IPS DF 19.7 (cell line): Measurements from ENCODE around the gene WFIKKN2.

Source experiments
- DNase-seq: peaks from one replicate; pipeline ENCODE4 v3.0.0-alpha.2; 2013; ENCODE audit warnings: low read depth, low spot score

Gene WFIKKN2

DNA sequence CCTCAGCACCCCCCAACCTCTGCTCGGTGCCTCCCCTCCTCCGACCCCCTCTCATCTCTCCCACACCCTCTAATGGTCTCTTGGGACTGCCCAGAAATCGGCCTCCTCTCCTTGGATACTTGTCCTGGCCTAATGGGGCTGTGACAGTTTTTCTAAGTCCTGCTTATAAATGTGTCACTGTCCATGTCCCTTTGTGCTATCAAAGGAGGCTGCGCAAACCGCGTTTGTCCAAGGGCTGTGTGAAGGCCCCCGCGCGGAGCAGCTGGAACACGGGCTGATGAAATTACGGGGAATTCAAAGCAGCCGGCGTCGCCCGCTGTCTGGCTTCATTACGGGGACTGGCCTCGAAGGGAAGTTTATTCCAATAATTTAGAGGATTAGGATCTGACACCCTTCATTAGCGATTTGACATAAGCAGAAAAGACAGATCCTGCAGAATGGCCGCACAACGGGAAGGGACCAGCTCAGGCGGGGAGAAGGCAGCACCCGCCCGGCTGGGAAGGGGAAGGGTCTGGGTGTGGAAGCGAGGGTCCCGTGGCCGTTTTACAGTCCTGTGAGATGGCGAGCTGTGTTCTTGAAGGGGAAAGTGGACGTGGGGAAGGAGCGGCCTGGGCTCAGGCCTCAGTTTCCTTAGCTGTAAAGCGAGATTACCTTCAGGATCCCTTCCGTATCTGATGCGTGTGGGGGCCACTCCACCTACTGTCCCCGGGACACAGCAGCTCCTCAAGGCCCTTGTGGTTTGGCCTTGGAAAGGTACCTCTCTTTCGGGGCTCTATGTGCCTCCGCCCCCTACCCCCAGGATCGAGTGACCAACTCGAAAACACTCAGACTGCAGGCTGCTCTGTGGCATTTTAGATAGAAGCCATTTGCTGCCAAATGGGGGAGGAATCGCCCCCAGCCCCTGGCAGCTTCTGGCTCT is 1.6 kb upstream of the WFIKKN2 start:
- DNase-seq = no peak

DNA sequence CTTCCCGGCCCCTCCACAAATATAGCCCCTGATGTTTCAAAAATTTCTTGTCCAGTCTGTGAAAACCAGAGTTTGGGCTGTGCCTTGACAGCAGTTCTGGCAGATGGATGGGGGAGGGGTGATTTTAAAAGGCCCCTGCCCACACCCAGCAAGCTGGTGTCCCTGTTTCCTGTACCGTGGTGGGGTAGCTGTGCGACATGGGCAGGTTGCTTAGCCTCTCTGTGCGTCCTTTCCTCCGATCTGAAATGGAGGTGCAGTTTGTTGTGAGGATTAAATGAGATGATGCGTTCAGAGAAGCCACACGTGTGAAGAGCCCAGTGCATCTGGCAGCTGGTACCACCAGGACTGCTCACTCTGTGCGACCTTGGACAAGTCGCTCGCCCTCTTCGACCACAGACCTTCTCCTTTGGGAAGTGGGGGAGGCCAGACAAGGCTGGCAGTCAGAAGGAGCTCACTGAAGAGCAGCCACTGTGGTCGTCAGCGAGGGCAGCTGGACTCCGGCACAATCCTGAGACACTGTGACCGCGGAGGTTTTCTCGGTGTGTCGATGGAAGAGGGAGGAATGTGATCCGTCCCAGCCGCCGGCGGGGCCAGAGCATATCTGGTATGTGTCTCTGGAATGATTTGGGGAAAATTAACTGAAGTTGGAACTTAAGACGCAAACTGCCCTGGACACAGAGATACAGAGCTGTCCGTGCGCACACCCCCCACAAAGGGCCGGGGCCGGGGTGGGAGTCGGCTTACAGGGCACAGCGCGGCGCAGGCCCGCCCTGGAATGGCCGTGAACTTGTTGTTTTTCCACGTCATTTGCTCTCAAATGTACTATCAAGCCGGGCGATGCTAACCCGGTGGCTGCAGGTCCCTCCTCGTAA is 721 bp upstream of the WFIKKN2 start:
- DNase-seq = no peak

DNA sequence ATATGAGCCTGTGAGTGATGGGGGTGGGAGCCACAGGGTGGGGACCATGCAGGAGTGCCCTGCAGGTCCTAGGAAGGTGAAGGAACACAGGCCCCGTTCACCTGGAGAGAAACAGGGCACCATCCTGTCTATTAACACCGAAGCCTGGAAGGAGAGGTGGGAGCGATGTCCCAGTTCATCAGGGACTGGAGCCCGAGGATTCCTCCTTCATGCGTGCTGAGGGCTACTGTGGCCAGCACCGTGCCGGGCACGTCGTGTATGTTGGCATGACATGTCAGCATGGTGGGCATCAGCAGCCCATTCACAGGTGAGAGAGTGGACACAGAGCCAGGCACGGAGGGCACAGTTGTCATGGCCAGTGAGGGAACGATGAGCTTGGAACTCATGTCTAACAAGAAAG is 1.4 kb downstream of the WFIKKN2 start:
- no peak for DNase-seq

DNA sequence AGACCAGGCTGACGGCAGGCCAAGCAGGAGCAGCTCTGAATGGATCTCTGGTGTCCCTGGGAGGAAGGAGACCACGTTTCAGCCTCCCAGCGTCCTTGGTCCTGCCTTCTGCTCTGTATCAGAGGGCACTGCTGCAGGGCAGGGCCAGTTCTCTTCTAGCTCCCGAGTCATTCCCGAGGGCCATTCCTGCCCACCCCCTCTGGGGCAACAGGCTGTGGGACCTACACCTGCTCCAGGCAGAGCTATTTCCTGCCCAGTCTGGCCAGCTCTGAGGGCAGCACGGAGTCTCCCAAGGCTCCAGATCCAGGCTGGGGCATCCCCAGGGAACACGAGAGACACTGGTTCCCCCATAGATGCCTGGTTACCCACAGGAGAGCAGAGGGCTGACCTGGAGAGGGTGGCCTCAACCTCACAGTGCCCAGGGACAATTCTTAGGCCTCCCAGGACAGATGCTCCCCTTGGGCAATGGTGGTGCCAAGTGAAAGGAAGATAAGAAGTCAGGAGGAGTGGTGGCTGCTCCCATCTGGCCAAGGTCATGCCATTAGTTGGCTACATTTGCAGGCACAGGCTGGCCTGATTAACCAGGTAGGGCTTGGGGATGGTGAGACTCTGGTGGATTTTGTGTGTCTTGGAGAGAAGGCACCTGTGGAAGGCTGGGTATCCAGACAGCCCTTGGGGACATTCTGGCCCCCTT is 2.0 kb downstream of the WFIKKN2 start:
- DNase-seq = no peak

DNA sequence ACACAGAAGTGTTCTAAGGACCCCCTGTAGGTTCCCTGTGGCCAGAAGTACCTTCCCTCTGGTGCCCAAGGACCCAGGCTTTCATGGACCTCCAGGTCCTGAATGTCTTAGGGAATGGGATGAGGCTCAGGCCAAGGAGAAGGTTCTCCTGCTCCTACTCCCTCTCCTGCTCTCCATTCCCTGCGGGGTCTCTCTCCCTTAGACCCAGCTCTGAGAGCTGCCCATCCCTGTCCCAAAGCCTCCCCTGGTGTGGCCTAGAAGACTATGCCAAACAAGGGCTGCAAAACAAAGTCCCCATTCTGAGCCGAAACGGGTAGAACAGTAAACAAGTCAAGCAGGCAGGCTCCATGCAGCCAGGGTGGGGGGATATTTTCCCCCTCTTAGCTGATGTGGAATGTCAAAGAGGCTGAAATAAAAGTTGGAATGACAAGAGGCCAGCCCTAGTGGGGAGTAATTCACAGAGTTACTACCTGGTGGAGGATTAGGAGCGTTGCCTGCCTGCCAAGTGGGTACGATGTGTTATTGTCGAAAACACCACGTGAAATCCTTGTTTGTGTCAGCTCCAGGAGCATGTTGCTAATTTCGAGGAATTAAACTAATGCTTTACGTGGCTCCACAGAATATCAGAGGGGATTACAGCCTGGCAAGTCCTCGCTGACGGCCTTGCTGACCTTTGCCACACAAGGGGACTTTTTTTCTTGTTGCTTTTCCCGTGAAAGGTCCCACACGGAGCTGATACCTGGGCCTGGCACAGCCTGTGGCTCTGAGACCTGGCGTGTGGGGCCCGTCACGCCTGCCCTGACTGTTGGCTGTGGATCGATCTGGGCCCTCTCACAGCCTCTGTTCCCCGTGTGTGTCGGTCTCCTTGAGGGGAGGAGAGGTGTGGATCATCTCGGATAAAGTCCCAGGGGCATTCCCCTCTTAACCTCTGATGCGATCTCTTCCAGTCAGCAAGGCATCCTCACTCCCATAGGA is 2.9 kb downstream of the WFIKKN2 start:
- DNase-seq = no peak

DNA sequence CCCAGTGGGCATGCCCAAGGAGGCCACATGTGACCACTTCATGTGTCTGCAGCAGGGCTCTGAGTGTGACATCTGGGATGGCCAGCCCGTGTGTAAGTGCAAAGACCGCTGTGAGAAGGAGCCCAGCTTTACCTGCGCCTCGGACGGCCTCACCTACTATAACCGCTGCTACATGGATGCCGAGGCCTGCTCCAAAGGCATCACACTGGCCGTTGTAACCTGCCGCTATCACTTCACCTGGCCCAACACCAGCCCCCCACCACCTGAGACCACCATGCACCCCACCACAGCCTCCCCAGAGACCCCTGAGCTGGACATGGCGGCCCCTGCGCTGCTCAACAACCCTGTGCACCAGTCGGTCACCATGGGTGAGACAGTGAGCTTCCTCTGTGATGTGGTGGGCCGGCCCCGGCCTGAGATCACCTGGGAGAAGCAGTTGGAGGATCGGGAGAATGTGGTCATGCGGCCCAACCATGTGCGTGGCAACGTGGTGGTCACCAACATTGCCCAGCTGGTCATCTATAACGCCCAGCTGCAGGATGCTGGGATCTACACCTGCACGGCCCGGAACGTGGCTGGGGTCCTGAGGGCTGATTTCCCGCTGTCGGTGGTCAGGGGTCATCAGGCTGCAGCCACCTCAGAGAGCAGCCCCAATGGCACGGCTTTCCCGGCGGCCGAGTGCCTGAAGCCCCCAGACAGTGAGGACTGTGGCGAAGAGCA is 4.4 kb downstream of the WFIKKN2 start:
- DNase-seq = no peak

DNA sequence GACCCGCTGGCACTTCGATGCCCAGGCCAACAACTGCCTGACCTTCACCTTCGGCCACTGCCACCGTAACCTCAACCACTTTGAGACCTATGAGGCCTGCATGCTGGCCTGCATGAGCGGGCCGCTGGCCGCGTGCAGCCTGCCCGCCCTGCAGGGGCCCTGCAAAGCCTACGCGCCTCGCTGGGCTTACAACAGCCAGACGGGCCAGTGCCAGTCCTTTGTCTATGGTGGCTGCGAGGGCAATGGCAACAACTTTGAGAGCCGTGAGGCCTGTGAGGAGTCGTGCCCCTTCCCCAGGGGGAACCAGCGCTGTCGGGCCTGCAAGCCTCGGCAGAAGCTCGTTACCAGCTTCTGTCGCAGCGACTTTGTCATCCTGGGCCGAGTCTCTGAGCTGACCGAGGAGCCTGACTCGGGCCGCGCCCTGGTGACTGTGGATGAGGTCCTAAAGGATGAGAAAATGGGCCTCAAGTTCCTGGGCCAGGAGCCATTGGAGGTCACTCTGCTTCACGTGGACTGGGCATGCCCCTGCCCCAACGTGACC is 5.0 kb downstream of the WFIKKN2 start:
- no peak for DNase-seq

DNA sequence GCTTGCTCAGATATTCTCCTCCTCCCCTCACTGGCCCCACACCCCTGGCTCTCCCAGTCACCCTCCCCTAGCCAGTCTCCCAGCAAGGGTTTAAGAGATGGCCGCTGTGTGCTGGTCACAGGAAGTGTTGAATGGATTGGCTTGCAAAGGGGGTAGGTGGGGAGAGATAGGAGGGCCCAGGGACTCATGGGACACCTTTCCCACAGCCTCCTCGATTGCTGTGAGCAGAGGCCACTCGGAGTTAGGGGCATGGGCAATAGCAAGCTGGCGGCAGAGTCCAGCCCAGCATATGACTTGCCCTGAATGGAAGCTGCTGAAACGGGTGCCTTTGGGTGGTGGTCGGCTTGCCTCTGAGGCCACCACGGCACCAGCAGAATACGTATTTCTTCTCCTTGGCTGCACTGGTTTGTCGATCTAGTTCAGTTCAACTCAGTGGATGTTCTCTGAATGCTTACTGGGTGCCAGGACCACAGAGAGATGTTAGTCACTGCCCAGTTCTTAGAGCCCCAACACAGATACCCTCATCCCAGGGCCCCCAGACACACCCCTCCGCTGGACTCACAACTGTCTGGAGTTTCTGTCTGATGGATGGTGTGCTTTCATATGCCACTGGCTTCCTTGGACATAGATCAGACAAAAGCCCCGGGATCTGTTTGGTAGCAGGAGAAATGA is 6.0 kb downstream of the WFIKKN2 start:
- no peak for DNase-seq

DNA sequence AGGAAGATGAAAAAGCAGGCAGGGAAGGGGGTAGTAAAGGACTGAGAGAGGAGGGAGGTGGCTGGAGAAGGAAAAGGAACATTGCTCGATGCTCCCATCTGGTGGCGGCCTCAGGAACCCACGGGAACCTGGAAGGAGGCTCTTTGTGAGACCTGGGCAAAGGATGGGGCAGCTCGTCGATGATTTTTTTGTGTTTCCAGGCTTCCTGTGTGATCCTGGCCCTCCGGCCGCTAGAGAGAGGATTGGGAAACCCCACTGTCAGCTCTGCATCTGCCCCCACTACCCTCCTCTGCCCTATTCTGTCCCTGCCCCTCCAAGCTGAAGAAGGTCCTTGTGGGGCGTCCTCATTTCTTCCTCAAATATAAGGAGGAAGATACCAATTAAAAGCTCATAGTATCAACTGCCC is 6.6 kb downstream of the WFIKKN2 start:
- no peak for DNase-seq

DNA sequence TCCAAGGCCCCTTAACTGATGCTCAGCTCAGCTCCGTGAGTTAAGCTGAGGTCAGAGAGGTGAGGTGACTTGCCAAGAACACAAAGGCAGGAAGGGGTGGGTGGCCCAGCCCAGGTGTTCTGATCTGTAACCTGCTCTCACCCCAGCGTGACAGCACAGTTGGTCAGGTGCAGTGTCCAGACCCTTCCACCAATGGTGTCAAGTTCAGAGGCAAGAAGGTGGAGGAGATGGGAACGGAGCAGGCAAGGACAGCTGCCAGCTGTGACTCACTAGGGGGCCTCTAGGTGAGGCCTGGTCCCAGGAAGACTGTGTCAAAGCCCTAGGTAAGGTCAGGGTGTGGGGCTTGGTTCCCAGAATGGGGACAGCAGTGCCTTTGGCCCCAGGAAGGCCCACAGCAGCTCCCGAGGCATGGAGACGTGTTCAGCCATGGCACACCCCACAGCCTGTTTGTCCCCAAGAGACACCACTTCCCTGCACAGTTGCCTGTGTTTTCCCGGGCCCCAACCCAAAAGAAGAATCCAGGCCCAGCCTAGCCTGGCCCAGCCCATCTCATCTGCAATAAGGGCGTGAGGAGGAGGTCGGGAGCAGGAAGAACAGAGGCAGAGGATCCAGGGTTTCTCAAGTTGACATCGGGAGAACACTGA is 7.2 kb downstream of the WFIKKN2 start:
- no peak for DNase-seq

DNA sequence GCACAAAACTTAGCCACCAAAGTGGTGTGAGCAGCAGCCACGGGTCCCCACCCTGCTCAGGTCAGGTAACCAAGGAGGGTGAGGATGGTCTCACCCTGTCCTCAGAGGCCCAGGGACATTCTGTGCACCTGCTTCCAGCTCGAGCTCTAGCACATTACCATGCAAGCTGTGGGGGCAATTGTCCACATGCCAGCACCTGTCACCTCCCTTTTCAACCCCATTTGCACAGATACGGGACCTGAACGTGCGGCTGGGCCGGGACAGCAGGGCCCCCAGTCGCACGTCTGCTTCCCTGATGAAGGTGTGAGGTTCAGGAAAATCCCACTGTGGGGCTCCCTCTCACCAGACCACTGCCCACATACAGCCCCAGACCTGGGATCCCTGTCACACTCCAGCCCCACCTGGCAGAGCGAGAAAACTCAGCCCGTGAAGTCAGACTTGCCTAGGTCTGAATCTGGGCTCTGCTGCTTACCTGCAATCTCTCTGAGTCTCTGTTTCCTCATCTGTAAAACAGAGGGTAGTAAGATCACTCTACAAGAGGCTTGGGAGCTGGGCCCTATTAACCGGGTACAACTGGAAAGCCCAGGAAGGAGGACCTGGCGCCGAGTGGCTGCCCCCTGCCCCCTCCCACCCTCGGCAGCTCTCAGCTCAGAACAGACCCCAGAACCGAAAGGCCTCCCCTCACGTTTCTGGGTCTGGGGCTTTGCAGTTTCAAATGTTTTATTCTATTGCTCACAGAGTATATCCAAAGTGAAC is 7.9 kb downstream of the WFIKKN2 start:
- DNase-seq = no peak

DNA sequence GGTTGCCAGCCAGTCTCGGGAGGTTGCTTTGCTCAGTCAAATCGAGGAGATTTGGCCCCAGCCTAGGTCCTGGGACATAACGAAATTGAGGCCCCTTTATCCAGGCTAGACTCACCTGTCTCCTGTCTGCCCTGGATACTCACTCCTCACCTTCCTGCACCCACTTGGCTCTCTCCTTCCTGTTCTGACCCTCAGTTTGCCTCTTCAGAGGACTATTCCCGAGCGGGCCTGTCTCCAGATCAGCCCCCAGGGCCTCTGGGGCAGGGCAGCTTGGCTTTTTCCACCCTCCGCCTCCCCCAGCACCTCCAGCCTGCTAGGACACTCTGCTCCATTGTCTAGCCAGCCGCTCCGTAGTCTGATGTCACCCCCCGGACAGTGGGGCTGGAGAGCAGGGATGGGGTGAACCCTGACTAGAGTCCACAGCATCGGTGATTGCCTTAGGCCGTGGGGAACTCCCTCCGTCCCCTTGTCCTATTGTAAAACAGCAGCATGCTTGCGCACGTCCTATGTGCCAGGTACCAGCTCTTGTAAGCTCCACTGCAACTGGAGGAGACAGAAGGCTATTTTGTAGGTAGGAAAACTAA is 8.8 kb downstream of the WFIKKN2 start:
- DNase-seq = no peak

DNA sequence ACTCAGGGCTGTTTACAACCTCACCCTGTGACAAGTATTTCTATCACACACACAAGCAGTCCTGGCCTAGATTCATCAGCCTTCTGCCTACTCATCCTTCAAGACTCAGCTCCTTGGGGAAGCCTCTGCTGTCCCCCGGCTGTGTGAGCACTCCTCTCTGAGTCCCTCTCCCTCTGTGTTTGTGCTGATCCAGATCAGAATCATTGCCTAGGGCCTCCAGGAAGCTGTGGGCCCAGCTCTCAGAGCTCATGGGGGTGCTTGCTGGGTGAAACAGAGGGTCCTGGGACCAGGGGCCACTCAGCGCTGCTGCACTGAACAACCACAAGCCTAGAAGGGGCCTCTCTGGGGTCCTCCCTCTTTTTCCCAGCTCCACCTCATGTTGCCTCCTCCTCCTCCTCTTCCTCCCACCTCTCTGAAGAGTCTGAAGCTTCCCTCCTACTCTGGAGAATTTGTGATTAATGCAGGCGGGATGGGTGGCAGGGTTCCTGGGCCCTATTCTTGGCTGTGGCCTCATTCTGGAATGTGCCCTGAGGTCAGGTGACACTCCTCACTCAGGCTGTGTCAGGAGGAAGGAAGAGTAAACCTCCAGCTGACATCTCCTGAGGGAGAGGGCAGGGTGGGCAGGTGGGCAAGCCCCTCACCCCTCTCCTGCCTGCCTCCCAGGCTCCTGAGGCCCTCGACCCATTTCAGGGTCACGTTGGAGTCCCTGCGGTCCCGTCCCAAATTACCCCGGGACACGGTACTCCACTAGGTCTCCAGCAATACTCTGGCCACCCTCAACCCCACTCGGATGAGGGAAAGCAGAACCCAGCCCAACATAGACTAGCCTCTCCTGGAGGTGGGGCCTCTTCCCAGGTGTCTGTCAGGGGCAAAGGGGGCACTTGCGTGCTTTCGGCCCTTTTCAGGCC is 10.1 kb downstream of the WFIKKN2 start:
- DNase-seq = no peak

DNA sequence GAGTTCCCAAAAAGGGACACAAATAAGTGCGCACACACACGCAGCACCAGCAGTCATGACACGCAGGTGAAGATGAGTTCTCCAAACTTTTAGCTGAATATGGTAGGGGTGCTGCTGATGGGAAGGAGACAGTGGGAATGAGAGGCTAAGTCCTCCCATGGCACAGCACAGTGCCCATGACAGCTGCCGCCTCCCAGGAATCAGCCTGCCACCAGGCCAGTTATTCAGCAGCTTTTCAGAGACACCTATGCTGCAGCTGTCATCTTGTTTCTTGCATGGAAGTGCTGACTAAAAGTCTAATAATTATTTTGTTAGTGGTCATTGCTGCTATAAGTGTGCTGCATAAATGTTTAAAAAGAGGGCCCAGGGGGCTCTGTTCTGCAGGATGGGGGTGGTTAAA is 12.2 kb downstream of the WFIKKN2 start:
- no peak for DNase-seq

DNA sequence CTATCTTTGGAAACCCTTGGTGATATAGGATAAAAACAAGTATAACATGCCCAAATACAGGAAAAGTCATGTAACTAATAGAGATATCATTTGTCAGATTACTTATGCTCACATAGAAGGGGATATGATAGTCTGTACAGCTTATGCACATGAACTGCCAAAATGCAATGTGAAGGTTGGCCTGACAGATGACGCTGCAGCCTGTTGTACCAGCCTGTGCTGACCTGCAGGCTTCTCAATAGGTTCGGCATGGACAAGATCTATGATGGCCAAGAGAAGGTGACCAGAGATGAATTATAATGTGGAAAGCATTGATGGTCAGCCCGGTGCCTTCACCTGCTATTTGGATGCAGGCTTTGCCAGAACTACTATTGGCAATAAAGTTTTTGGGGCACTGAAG is 12.7 kb downstream of the WFIKKN2 start:
- no peak for DNase-seq

DNA sequence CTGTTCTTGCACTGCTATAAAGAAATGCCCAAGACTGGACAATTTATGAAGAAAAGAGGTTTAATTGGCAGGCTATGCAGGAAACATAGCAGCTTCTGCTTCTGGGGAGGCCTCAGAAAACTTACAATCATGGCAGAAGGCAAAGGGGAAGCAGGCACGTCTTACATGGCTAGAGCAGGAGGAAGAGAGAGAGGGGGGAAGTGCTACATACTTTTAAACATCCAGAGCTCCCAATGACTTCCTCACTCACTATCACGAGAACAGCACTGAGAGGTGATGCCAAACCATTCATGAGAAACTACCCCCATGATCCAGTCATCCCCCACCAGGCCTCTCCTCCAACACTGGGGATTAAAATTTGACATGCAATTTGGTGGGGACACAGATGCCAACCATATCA is 13.3 kb downstream of the WFIKKN2 start:
- no peak for DNase-seq

DNA sequence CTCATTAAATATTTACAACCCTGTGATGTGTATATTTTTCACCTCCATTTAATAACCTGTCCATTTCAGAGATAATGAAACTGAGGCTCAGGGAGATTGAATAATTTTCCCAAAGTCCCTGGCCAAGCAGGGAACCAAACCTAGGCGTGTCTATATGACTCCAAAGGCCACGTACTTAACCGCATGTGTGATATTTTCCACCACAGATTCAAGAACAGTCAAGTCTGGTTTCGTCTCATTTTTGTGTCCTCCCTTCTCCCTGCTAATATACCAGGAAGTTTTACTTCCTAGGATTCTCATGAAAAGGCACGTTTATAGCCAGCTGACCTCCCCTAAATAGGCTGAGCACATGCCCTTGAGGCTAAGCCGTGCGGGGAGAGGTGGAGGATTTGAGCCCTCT is 15.3 kb downstream of the WFIKKN2 start:
- DNase-seq = no peak
